Endothelial cell of umbilical vein (primary cell): ENCODE data around the gene FUZ.

Experiments used
- EZH2 ChIP-seq: IDR thresholded peaks from 2 replicates; pipeline ENCODE4 v1.6.1; 2012; ENCODE audit warnings: borderline replicate concordance, low read depth, mild to moderate bottlenecking, moderate library complexity, low read length, inconsistent platforms; ENCODE audit not compliant: severe bottlenecking
- POLR2A ChIP-seq: IDR thresholded peaks from 2 replicates; pipeline ENCODE4 v1.6.1; 2012; ENCODE audit warnings: low read depth, mild to moderate bottlenecking, control low read depth, low read length
- POLR2AphosphoS5 ChIP-seq: IDR thresholded peaks from 2 replicates; pipeline ENCODE4 v1.6.1; 2012; ENCODE audit warnings: low read depth, mild to moderate bottlenecking, control low read depth, low read length, moderate library complexity; ENCODE audit not compliant: insufficient read depth
- TF ChIP-seq, protein P1 (sequence below), 2 donors: IDR thresholded peaks; 1 replicate in 1 of 2; 2 replicates in 1 of 2; pipeline ENCODE4 v1.5.1; 2011; ENCODE audit warnings: low read length in 2 of 2, mild to moderate bottlenecking in 2 of 2, moderate library complexity in 2 of 2, control low read depth in 1 of 2, inconsistent platforms in 1 of 2, low read depth in 1 of 2; ENCODE audit not compliant: insufficient read depth in 1 of 2; ENCODE audit errors: extremely low read depth in 1 of 2

DNA sequence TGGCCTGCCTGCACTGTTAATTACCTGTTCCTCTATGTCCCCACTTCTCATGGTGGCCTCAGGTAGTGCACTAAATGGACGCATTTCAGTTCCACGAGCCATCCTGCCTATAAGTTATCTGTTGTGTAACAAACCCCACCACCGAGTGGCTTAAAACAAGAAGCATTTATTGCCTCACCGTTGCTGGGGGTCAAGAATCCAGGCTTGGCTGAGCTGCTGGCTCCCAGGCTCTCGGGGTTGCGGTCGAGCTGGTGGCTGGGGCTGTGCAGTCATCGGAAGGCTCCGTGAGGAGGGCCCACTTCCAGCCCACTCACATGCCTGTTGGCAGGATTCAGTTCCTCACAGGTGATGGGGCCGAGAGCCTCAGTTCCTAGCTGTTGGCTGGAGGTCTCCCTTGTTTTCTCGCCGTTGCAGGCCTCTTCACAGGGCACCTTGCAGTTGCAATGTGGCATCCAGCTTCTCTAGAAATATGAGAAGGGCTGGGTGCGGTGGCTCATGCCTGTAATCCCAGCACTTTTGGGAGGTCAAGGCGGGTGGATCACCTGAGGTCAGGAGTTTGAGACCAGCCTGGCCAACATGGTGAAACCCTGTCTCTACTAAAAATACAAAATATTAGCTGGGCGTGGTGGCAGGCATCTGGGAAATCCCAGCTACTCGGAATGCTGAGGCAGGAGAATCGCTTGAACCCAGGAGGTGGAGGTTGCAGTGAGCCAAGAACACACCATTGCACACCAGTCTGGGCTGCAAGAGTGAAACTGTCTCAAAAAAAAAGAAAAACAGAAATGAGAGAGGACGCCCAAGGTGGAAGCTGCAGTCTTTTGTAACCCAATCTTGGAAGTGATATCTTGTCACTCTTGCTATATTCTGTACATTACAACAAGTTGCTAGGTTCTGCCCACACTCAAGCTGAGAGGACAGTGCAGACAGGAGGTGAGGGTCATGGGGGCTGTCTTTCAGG is 31.3 kb upstream of the FUZ start:
- TF ChIP-seq EZH2 (no peak), POLR2AphosphoS5 (no peak), POLR2A (no peak)
- TF ChIP-seq, protein P1, sequence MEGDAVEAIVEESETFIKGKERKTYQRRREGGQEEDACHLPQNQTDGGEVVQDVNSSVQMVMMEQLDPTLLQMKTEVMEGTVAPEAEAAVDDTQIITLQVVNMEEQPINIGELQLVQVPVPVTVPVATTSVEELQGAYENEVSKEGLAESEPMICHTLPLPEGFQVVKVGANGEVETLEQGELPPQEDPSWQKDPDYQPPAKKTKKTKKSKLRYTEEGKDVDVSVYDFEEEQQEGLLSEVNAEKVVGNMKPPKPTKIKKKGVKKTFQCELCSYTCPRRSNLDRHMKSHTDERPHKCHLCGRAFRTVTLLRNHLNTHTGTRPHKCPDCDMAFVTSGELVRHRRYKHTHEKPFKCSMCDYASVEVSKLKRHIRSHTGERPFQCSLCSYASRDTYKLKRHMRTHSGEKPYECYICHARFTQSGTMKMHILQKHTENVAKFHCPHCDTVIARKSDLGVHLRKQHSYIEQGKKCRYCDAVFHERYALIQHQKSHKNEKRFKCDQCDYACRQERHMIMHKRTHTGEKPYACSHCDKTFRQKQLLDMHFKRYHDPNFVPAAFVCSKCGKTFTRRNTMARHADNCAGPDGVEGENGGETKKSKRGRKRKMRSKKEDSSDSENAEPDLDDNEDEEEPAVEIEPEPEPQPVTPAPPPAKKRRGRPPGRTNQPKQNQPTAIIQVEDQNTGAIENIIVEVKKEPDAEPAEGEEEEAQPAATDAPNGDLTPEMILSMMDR (IDR thresholded peaks at IDR 0.05; ENCODE audit: extremely low read depth in 1 of 2, insufficient read depth in 1 of 2, low read depth in 1 of 2, low read length in 2 of 2), result no peak
